WTC11 (cell line): ENCODE measurements around the gene TMEM178B. TPM values are rescaled to one million over a fixed set of nuclear protein-coding genes. Genes with fewer than 3 reads are reported as not detected.

ENCODE experiments used
- ATAC-seq: fragments of 200-7000 bp; cut with Tn5 transposase; 2 replicates; pipeline ENCODE4 v1.10.0; 2021; ENCODE audit warnings: mild to moderate bottlenecking, moderate library complexity
- CTCF ChIA-PET: fragments of 300-600 bp; sonication (Branson Sonifier 250); formaldehyde crosslinking; loops from one replicate; lab custom pipeline; 2021; ENCODE audit warnings: antibody characterized with exemption; lab: Charles Lee
- POLR2A ChIA-PET: fragments of 350-600 bp; sonication (Branson Sonifier 250); formaldehyde crosslinking; loops from one replicate; lab custom pipeline; 2021; ENCODE audit warnings: antibody characterized with exemption; lab: Charles Lee
- DNase-seq: peaks from one replicate; pipeline ENCODE4 v3.0.0; 2021; ENCODE audit warnings: low spot score
- H3K27ac Mint-ChIP-seq: 2 replicates; pipeline ENCODE4 v1.8.0; 2021; ENCODE audit warnings: mixed read lengths
- H3K27me3 Mint-ChIP-seq: 2 replicates; pipeline ENCODE4 v1.8.0; 2021; ENCODE audit warnings: low read depth, mild to moderate bottlenecking, moderate library complexity, mixed read lengths
- H3K36me3 Mint-ChIP-seq: 2 replicates; pipeline ENCODE4 v1.8.0; 2021; ENCODE audit warnings: mixed read lengths
- H3K4me1 Mint-ChIP-seq: 2 replicates; pipeline ENCODE4 v1.8.0; 2022; ENCODE audit warnings: mixed read lengths
- H3K4me3 Mint-ChIP-seq: 2 replicates; pipeline ENCODE4 v1.8.0; 2021; ENCODE audit warnings: mild to moderate bottlenecking, moderate library complexity, mixed read lengths
- H3K9me3 Mint-ChIP-seq: 2 replicates; pipeline ENCODE4 v1.8.0; 2021; ENCODE audit warnings: mixed read lengths
- ATF6 ChIP-seq: sonication (generic); formaldehyde crosslinking; IDR thresholded peaks from 2 replicates; pipeline ENCODE4 v1.8.1; 2023; ENCODE audit warnings: mild to moderate bottlenecking, missing genetic modification reagents
- ERG ChIP-seq: fragments of 250-450 bp; sonication (Bioruptor Pico); IDR thresholded peaks from 2 replicates; pipeline ENCODE4 v1.8.0; 2021; ENCODE audit warnings: mild to moderate bottlenecking
- HMGA2 ChIP-seq: fragments of 250-450 bp; sonication (Bioruptor Pico); IDR thresholded peaks from 2 replicates; pipeline ENCODE4 v1.4.0; 2021; ENCODE audit warnings: mild to moderate bottlenecking, moderate library complexity
- JAZF1 ChIP-seq: fragments of 250-450 bp; sonication (Bioruptor Pico); IDR thresholded peaks from 2 replicates; pipeline ENCODE4 v1.9.0; 2021; ENCODE audit warnings: moderate library complexity, mild to moderate bottlenecking, inconsistent platforms
- KAT7 ChIP-seq: sonication (generic); formaldehyde crosslinking; IDR thresholded peaks from 2 replicates; pipeline ENCODE4 v1.8.1; 2023; ENCODE audit warnings: missing genetic modification reagents, mild to moderate bottlenecking, borderline replicate concordance
- MYBL2 ChIP-seq: sonication (generic); formaldehyde crosslinking; IDR thresholded peaks from 2 replicates; pipeline ENCODE4 v1.8.1; 2023; ENCODE audit warnings: mild to moderate bottlenecking, moderate library complexity, missing genetic modification reagents
- NFE2L1 ChIP-seq: sonication (generic); formaldehyde crosslinking; IDR thresholded peaks from 2 replicates; pipeline ENCODE4 v1.8.1; 2023; ENCODE audit warnings: missing genetic modification reagents
- NR3C1 ChIP-seq: sonication (generic); formaldehyde crosslinking; conservative IDR thresholded peaks from 2 replicates; pipeline ENCODE4 v1.8.1; 2023; ENCODE audit warnings: low read depth, mild to moderate bottlenecking, missing genetic modification reagents
- OVOL2 ChIP-seq: fragments of 250-450 bp; sonication (Bioruptor Pico); IDR thresholded peaks from 2 replicates; pipeline ENCODE4 v1.9.0; 2021; ENCODE audit warnings: mild to moderate bottlenecking, borderline replicate concordance
- SMAD3 ChIP-seq: sonication (generic); formaldehyde crosslinking; IDR thresholded peaks from 2 replicates; pipeline ENCODE4 v1.8.0; 2022; ENCODE audit warnings: missing genetic modification reagents, mild to moderate bottlenecking, borderline replicate concordance
- SMAD4 ChIP-seq: sonication (generic); formaldehyde crosslinking; IDR thresholded peaks from 2 replicates; pipeline ENCODE4 v1.8.0; 2022; ENCODE audit warnings: mild to moderate bottlenecking, missing genetic modification reagents
- ZBTB21 ChIP-seq: sonication (generic); formaldehyde crosslinking; IDR thresholded peaks from 2 replicates; pipeline ENCODE4 v1.8.1; 2023; ENCODE audit warnings: mild to moderate bottlenecking, missing genetic modification reagents, borderline replicate concordance
- ZBTB43 ChIP-seq: sonication (generic); formaldehyde crosslinking; IDR thresholded peaks from 2 replicates; pipeline ENCODE4 v1.8.1; 2023; ENCODE audit warnings: mild to moderate bottlenecking, missing genetic modification reagents
- ZNF281 ChIP-seq: sonication (generic); formaldehyde crosslinking; IDR thresholded peaks from 2 replicates; pipeline ENCODE4 v1.8.0; 2023; ENCODE audit warnings: mild to moderate bottlenecking, missing genetic modification reagents
- total RNA-seq: library from RNA; stranded (reverse); gene quantifications from 3 replicates; pipeline ENCODE4 v1.2.3, GENCODE V29; 2021
- TF ChIP-seq, protein P1 (sequence below): sonication (generic); formaldehyde crosslinking; conservative IDR thresholded peaks from 2 replicates; pipeline ENCODE4 v1.8.1; 2023; ENCODE audit warnings: mild to moderate bottlenecking, low read depth, missing genetic modification reagents, moderate library complexity
- TF ChIP-seq, protein P2 (sequence below): fragments of 250-450 bp; sonication (Bioruptor Pico); IDR thresholded peaks from 2 replicates; pipeline ENCODE4 v1.9.0; 2021; ENCODE audit warnings: mild to moderate bottlenecking
- TF ChIP-seq, protein P3 (sequence below): fragments of 250-450 bp; sonication (Bioruptor Pico); conservative IDR thresholded peaks from 2 replicates; pipeline ENCODE4 v1.9.0; 2021; ENCODE audit warnings: mild to moderate bottlenecking
- TF ChIP-seq, protein P4 (sequence below): sonication (generic); formaldehyde crosslinking; IDR thresholded peaks from 2 replicates; pipeline ENCODE4 v1.8.0; 2022; ENCODE audit warnings: mild to moderate bottlenecking, missing genetic modification reagents
- TF ChIP-seq, protein P5 (sequence below): sonication (generic); formaldehyde crosslinking; IDR thresholded peaks from 2 replicates; pipeline ENCODE4 v1.8.0; 2022; ENCODE audit warnings: mild to moderate bottlenecking, missing genetic modification reagents

The TMEM178B gene
- total RNA-seq, 1 experiment from 2014 or later, result 20.4 TPM

DNA sequence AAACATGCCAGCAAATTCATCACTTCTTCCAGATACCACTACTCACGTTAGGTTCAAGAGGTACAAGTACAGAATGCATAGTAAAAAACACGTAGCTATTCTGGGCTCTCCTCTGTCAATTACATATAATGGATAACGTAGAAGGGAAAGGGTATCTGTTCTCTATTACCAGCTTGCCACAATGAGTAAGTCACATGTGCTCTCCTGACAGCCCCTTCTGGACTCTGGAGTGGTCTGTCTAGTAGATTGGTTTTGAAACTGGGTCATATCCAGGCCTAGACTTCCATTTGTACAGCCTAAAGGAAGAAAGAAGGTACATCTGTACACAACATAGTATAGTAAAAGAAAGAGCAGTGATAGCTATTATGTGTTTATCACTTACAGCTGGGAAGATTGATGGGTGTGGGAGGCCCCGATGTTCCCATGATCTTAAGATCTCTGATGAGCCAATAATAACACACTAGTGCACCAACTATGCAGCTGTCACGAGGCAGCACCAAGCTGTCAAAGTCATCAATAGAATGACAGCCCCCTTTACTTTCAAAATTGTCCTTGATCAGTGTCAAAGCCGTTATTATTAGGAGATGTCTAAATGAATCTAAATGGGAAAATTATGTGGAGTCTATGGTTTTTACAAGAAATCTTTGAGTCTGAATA is 315.4 kb downstream of the TMEM178B start:
- no peak for TF ChIP-seq HMGA2 (CRISPR knock-in tag)
- TF ChIP-seq, protein P1, sequence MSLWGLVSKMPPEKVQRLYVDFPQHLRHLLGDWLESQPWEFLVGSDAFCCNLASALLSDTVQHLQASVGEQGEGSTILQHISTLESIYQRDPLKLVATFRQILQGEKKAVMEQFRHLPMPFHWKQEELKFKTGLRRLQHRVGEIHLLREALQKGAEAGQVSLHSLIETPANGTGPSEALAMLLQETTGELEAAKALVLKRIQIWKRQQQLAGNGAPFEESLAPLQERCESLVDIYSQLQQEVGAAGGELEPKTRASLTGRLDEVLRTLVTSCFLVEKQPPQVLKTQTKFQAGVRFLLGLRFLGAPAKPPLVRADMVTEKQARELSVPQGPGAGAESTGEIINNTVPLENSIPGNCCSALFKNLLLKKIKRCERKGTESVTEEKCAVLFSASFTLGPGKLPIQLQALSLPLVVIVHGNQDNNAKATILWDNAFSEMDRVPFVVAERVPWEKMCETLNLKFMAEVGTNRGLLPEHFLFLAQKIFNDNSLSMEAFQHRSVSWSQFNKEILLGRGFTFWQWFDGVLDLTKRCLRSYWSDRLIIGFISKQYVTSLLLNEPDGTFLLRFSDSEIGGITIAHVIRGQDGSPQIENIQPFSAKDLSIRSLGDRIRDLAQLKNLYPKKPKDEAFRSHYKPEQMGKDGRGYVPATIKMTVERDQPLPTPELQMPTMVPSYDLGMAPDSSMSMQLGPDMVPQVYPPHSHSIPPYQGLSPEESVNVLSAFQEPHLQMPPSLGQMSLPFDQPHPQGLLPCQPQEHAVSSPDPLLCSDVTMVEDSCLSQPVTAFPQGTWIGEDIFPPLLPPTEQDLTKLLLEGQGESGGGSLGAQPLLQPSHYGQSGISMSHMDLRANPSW (CRISPR knock-in tag), result no peak
- TF ChIP-seq, protein P2, sequence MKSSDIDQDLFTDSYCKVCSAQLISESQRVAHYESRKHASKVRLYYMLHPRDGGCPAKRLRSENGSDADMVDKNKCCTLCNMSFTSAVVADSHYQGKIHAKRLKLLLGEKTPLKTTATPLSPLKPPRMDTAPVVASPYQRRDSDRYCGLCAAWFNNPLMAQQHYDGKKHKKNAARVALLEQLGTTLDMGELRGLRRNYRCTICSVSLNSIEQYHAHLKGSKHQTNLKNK (CRISPR knock-in tag), result no peak
- no peak for TF ChIP-seq NFE2L1 (CRISPR knock-in tag)
- TF ChIP-seq OVOL2, result no peak
- TF ChIP-seq ERG (CRISPR knock-in tag), result no peak
- TF ChIP-seq SMAD3 (CRISPR knock-in tag), result no peak
- TF ChIP-seq ZBTB21 (CRISPR knock-in tag), result no peak
- no peaks in the 10 kb centered on the region for H3K36me3 Mint-ChIP-seq
- ChIA-PET CTCF (interaction anchor here (1.8 kb wide), 1 partner anchor 144 kb away, joined by 4 read pairs; no protein-coding TSS in a partner anchor), POLR2A (interaction anchor here (1.3 kb wide), 1 partner anchor 9 kb away, joined by 3 read pairs; no protein-coding TSS in a partner anchor)
- DNase-seq, result no peak
- peaks cover 17% of the 10 kb centered on the region for H3K4me1 Mint-ChIP-seq
- ATAC-seq, result no peak
- H3K9me3 Mint-ChIP-seq, result peaks cover 7% of the 10 kb centered on the region; the same call in 1 of the 2 replicates
- H3K27me3 Mint-ChIP-seq, result no peaks in the 10 kb centered on the region
- H3K4me3 Mint-ChIP-seq, result no peak overlapping the region
- H3K27ac Mint-ChIP-seq, result no peak overlapping the region

DNA sequence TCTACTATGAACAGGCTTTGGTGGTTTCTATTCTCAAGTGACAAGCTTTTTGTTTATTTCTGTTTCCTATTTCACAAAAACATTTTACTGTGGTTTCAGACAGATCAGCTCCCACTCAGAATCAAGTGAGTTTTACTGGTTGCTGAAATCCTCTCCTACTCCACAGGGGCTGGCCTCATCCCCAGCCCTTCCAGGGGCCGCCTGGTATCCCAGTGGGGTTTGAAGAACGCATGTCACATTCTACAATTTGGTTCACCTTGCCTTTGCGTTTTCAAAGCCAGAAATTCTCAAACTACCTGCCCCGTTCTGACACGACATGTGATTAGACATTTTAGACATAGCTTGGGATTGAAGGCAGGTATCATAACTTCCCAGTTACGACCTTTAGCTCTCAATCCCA is 316.5 kb downstream of the TMEM178B start:
- Mint-ChIP-seq H3K27me3 (no peaks in the 10 kb centered on the region), H3K4me1 (peaks cover 17% of the 10 kb centered on the region), H3K27ac (no peak overlapping the region), H3K4me3 (no peak overlapping the region), H3K9me3 (no peaks in the 10 kb centered on the region), H3K36me3 (no peaks in the 10 kb centered on the region)
- ATAC-seq (no peak), DNase-seq (no peak)
- ChIA-PET CTCF (interaction anchor here (1.8 kb wide), 1 partner anchor 143 kb away, joined by 4 read pairs; no protein-coding TSS in a partner anchor), POLR2A (no interaction called here)
- TF ChIP-seq, protein P3, sequence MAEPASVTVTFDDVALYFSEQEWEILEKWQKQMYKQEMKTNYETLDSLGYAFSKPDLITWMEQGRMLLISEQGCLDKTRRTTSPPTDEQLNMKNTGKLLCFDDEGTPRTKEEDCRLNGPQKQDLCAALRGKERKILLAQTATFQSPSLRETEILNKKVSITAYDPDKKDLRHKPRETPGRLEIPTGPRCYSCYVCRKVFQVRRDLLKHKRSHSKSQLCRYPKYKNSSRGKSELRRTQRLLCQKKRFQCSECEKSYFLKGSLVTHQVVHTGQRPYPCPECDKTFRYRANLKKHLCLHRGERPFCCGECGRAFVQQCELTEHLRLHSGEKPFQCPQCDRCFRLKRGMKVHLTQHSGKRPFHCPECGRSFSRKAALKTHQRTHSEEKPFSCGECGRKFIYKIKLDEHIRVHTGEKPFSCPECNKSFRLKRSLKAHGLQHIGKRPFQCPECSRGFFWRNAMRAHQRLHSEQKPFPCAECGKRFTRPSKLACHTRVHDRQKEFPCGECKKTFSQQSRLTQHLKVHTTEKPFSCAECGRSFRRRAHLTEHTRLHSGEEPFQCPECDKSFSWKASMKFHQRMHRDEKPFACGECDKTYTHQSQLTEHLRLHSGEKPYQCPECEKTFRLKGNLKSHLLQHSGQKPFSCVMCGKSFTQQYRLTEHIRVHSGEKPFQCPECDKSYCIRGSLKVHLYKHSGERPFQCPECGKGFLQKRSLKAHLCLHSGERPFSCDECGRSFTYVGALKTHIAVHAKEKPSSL (CRISPR knock-in tag), result no peak
- TF ChIP-seq JAZF1 (CRISPR knock-in tag), result no peak
- TF ChIP-seq ZNF281 (CRISPR knock-in tag), result no peak
- TF ChIP-seq ZBTB43 (CRISPR knock-in tag), result no peak
- TF ChIP-seq, protein P4, sequence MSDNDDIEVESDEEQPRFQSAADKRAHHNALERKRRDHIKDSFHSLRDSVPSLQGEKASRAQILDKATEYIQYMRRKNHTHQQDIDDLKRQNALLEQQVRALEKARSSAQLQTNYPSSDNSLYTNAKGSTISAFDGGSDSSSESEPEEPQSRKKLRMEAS, result no peak
- TF ChIP-seq NFE2L1 (CRISPR knock-in tag), result no peak
- TF ChIP-seq MYBL2 (CRISPR knock-in tag), result no peak
- TF ChIP-seq KAT7 (CRISPR knock-in tag), result no peak
- no peak for TF ChIP-seq SMAD4 (CRISPR knock-in tag)
- TF ChIP-seq, protein P5, sequence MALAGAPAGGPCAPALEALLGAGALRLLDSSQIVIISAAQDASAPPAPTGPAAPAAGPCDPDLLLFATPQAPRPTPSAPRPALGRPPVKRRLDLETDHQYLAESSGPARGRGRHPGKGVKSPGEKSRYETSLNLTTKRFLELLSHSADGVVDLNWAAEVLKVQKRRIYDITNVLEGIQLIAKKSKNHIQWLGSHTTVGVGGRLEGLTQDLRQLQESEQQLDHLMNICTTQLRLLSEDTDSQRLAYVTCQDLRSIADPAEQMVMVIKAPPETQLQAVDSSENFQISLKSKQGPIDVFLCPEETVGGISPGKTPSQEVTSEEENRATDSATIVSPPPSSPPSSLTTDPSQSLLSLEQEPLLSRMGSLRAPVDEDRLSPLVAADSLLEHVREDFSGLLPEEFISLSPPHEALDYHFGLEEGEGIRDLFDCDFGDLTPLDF (CRISPR knock-in tag), result no peak
- TF ChIP-seq ATF6 (CRISPR knock-in tag), result no peak
- no peak for TF ChIP-seq NR3C1
